ENCODE measurements around the gene DGKH.

The DGKH gene

GRCh38 chr13:42259515-42259914 is 211.1 kb downstream of the DGKH start:
- Histone ChIP-seq H3K9me2 (replicated peaks; ENCODE audit: insufficient read depth, low read length) (no peaks in the 10 kb centered on the region), H3K4me2 (ENCODE audit: low read depth, low read length) (no peak overlapping the region), H3K4me1 (ENCODE audit: low read length) (no peaks in the 10 kb centered on the region), H3K27me3 (replicated peaks; ENCODE audit: insufficient read depth, low read length) (no peaks in the 10 kb centered on the region), H2AFZ (ENCODE audit: low read length) (no peak overlapping the region), H3K9ac (ENCODE audit: low read length) (no peak overlapping the region), H3K27ac (ENCODE audit: low read length) (no peak overlapping the region), H3F3A (ENCODE audit: insufficient read depth, low read length) (no peaks in the 10 kb centered on the region), H3K4me3 (ENCODE audit: low read length) (no peak overlapping the region), H4K20me1 (ENCODE audit: insufficient read depth, low read length) (no peaks in the 10 kb centered on the region), H3K36me3 (replicated peaks; ENCODE audit: insufficient read depth, low read length) (no peaks in the 10 kb centered on the region), H3K9me3 (replicated peaks; ENCODE audit: insufficient read depth, low read length) (no peaks in the 10 kb centered on the region), H3K79me2 (ENCODE audit: low read length) (no peaks in the 10 kb centered on the region)
- TF ChIP-seq CTCF (IDR thresholded peaks at IDR 0.05; ENCODE audit: low read length) (no peak), EZH2phosphoT487 (IDR thresholded peaks at IDR 0.05; ENCODE audit: low read length) (no peak), EZH2 (optimal IDR thresholded peaks at IDR 0.05; ENCODE audit: low read depth, low read length) (no peak)
- DNase-seq: no peak

GRCh38 chr13:42260903-42261654 is 212.6 kb downstream of the DGKH start:
- no peaks in the 10 kb centered on the region for H4K20me1 ChIP-seq (ENCODE audit: insufficient read depth, low read length)
- H3K79me2 ChIP-seq (ENCODE audit: low read length): no peaks in the 10 kb centered on the region
- H3K4me2 ChIP-seq (ENCODE audit: low read depth, low read length): no peak overlapping the region
- no peak for TF ChIP-seq EZH2phosphoT487 (IDR thresholded peaks at IDR 0.05; ENCODE audit: low read length)
- TF ChIP-seq EZH2 (optimal IDR thresholded peaks at IDR 0.05; ENCODE audit: low read depth, low read length): no peak
- no peak for TF ChIP-seq CTCF (IDR thresholded peaks at IDR 0.05; ENCODE audit: low read length)
- no peaks in the 10 kb centered on the region for H3K9me2 ChIP-seq (replicated peaks; ENCODE audit: insufficient read depth, low read length)
- no peak overlapping the region for H3K4me3 ChIP-seq (ENCODE audit: low read length)
- no peaks in the 10 kb centered on the region for H3F3A ChIP-seq (ENCODE audit: insufficient read depth, low read length)
- H3K27me3 ChIP-seq (replicated peaks; ENCODE audit: insufficient read depth, low read length): no peaks in the 10 kb centered on the region
- H2AFZ ChIP-seq (ENCODE audit: low read length): no peak overlapping the region
- no peak for DNase-seq
- H3K9me3 ChIP-seq (replicated peaks; ENCODE audit: insufficient read depth, low read length): no peaks in the 10 kb centered on the region
- H3K4me1 ChIP-seq (ENCODE audit: low read length): no peaks in the 10 kb centered on the region
- no peaks in the 10 kb centered on the region for H3K36me3 ChIP-seq (replicated peaks; ENCODE audit: insufficient read depth, low read length)
- H3K9ac ChIP-seq (ENCODE audit: low read length): no peak overlapping the region
- no peak overlapping the region for H3K27ac ChIP-seq (ENCODE audit: low read length)

- 0 out of 2 replicates have a peak, but pooled peaks cover 6% of the 10 kb centered on the region for H3F3A ChIP-seq (ENCODE audit: insufficient read depth, low read length)
- H3K4me1 ChIP-seq (ENCODE audit: low read length): peaks cover 5% of the 10 kb centered on the region; the same call in 1 of the 2 replicates
- H3K4me3 ChIP-seq (ENCODE audit: low read length): no peak overlapping the region
- no peak overlapping the region for H3K9ac ChIP-seq (ENCODE audit: low read length)
- H3K27me3 ChIP-seq (replicated peaks; ENCODE audit: insufficient read depth, low read length): no peaks in the 10 kb centered on the region
- no peak for DNase-seq
- no peak overlapping the region for H3K4me2 ChIP-seq (ENCODE audit: low read depth, low read length)
- H4K20me1 ChIP-seq (ENCODE audit: insufficient read depth, low read length): no peaks in the 10 kb centered on the region
- no peaks in the 10 kb centered on the region for H3K36me3 ChIP-seq (replicated peaks; ENCODE audit: insufficient read depth, low read length)
- no peak overlapping the region for H2AFZ ChIP-seq (ENCODE audit: low read length)
- H3K79me2 ChIP-seq (ENCODE audit: low read length): no peaks in the 10 kb centered on the region
- TF ChIP-seq EZH2phosphoT487 (IDR thresholded peaks at IDR 0.05; ENCODE audit: low read length): no peak
- TF ChIP-seq CTCF (IDR thresholded peaks at IDR 0.05; ENCODE audit: low read length): no peak
- TF ChIP-seq EZH2 (optimal IDR thresholded peaks at IDR 0.05; ENCODE audit: low read depth, low read length): no peak
- no peak overlapping the region for H3K27ac ChIP-seq (ENCODE audit: low read length)
- H3K9me2 ChIP-seq (replicated peaks; ENCODE audit: insufficient read depth, low read length): no peaks in the 10 kb centered on the region
- H3K9me3 ChIP-seq (replicated peaks; ENCODE audit: insufficient read depth, low read length): no peaks in the 10 kb centered on the region
These were observed 218.0 kb downstream of the DGKH start for GRCh38 chr13:42266473-42266872.
